HepG2 (cell line): ENCODE results near the gene CIAO2B. TPM values are rescaled to one million over a fixed set of nuclear protein-coding genes. Genes with fewer than 3 reads are reported as not detected.

ENCODE experiments used
- ATAC-seq: fragments of 200-7000 bp; cut with Tn5 transposase; 3 replicates; pipeline ENCODE4 v1.9.1; 2020; ENCODE audit warnings: mild to moderate bottlenecking, moderate library complexity
- BruUV-seq: library from RNA; stranded (reverse); fragments of 400-500 nt; replicated peaks from 2 replicates; lab custom pipeline; 2021; lab: Mats Ljungman, UMichigan
- CTCF ChIA-PET: fragments of 300-600 bp; formaldehyde crosslinking; extraction: SDS; loops from one replicate; lab custom pipeline; 2021; ENCODE audit warnings: low total read pairs, inconsistent platforms, low intra/inter-chr PET ratio; lab: Yijun Ruan, JAX
- POLR2A ChIA-PET: fragments of 350-600 bp; sonication (Branson Sonifier 250); formaldehyde crosslinking; loops from one replicate; lab custom pipeline; 2020; ENCODE audit warnings: antibody characterized with exemption, inconsistent platforms; lab: Yijun Ruan, JAX
- DNase-seq: peaks from one replicate; pipeline ENCODE4 v3.0.0-alpha.2; 2015; ENCODE audit warnings: low spot score
- FAIRE-seq: peaks from 3 replicates; lab custom pipeline; 2011; peaks lifted over from hg19 to GRCh38; lab: Jason Lieb, UNC
- H2AFZ ChIP-seq: one replicate; pipeline ENCODE4 v1.6.1; 2011; ENCODE audit warnings: low read length, inconsistent platforms
- H3K27ac ChIP-seq: fragments of 300-600 bp; 3 replicates; pipeline ENCODE4 v1.8.0; 2011; ENCODE audit warnings: mixed run types, mild to moderate bottlenecking, mixed read lengths, low read length, inconsistent platforms; ENCODE audit not compliant: insufficient read depth; ENCODE audit errors: extremely low read length
- H3K27me3 ChIP-seq, 2 experiments: fragments of 200-600 bp in 1 of 2; 2 replicates in 1 of 2; 3 replicates in 1 of 2; pipeline versions ENCODE4 v1.6.0 to v1.8.0; 2011; ENCODE audit warnings: low read length in 2 of 2, mild to moderate bottlenecking in 2 of 2, moderate library complexity in 2 of 2, inconsistent platforms in 1 of 2; ENCODE audit not compliant: insufficient read depth in 2 of 2, control insufficient read depth in 1 of 2
- H3K36me3 ChIP-seq, 2 experiments: fragments of 200-600 bp in 1 of 2; replicated peaks in 1 of 2; 2 replicates in 1 of 2; 3 replicates in 1 of 2; pipeline versions ENCODE4 v1.5.1 to v1.8.0; 2011; ENCODE audit warnings: low read length in 2 of 2, inconsistent platforms in 1 of 2; ENCODE audit not compliant: insufficient read depth in 2 of 2, control insufficient read depth in 1 of 2
- H3K4me1 ChIP-seq: 2 replicates; pipeline ENCODE4 v1.5.1; 2012; ENCODE audit warnings: low read length, inconsistent platforms; ENCODE audit not compliant: insufficient read depth
- H3K4me2 ChIP-seq: 2 replicates; pipeline ENCODE4 v1.6.0; 2011; ENCODE audit warnings: low read depth, low read length, inconsistent platforms
- H3K4me3 ChIP-seq, 3 experiments: fragments of 200-600 bp in 1 of 3; sonication (generic), shearing (Covaris generic) in 1 of 3; replicated peaks in 1 of 3; 2 replicates each; pipeline ENCODE4 v1.5.1; 2011 to 2016; ENCODE audit warnings: low read length in 3 of 3, inconsistent platforms in 2 of 3, low read depth in 2 of 3, mild to moderate bottlenecking in 2 of 3, control low read depth in 1 of 3, mixed read lengths in 1 of 3; ENCODE audit not compliant: insufficient read depth in 1 of 3
- H3K79me2 ChIP-seq: one replicate; pipeline ENCODE4 v1.6.1; 2011; ENCODE audit warnings: low read length, inconsistent platforms; ENCODE audit not compliant: insufficient read depth
- H3K9ac ChIP-seq: 2 replicates; pipeline ENCODE4 v1.6.0; 2011; ENCODE audit warnings: mild to moderate bottlenecking, low read depth, low read length, inconsistent platforms; ENCODE audit not compliant: insufficient read depth
- H3K9me3 ChIP-seq: 2 replicates; pipeline ENCODE4 v1.5.1; 2012; ENCODE audit warnings: mild to moderate bottlenecking, low read length
- H4K20me1 ChIP-seq: 2 replicates; pipeline ENCODE4 v1.6.0; 2011; ENCODE audit warnings: inconsistent platforms, mild to moderate bottlenecking, low read length, moderate library complexity; ENCODE audit not compliant: insufficient read depth
- ADNP ChIP-seq: sonication (generic); formaldehyde crosslinking; IDR thresholded peaks from 2 replicates; pipeline ENCODE4 v1.4.0; 2020; ENCODE audit warnings: missing genetic modification reagents
- DBP ChIP-seq: sonication (generic); formaldehyde crosslinking; IDR thresholded peaks from 2 replicates; pipeline ENCODE4 v1.4.0; 2020; ENCODE audit warnings: missing genetic modification reagents; ENCODE audit errors: not compliant biosample characterization
- ELF1 ChIP-seq: sonication (generic); formaldehyde crosslinking; IDR thresholded peaks from 2 replicates; pipeline ENCODE4 v1.4.0; 2020; ENCODE audit warnings: missing genetic modification reagents
- FOSL2 ChIP-seq: sonication (generic); formaldehyde crosslinking; IDR thresholded peaks from 2 replicates; pipeline ENCODE4 v1.4.0; 2020; ENCODE audit warnings: missing genetic modification reagents
- HNRNPK ChIP-seq: fragments of 200-400 bp; formaldehyde crosslinking; IDR thresholded peaks from 2 replicates; pipeline ENCODE4 v1.6.1; 2018; ENCODE audit warnings: low read length, low read depth, moderate library complexity, mild to moderate bottlenecking; ENCODE audit not compliant: poor library complexity, severe bottlenecking
- ISX ChIP-seq: sonication (generic); formaldehyde crosslinking; conservative IDR thresholded peaks from 2 replicates; pipeline ENCODE4 v1.5.0; 2020; ENCODE audit warnings: missing genetic modification reagents
- MTF2 ChIP-seq: sonication (generic); formaldehyde crosslinking; IDR thresholded peaks from 2 replicates; pipeline ENCODE4 v1.5.0; 2020; ENCODE audit warnings: missing genetic modification reagents, borderline replicate concordance
- PRMT3 ChIP-seq: sonication (generic); formaldehyde crosslinking; IDR thresholded peaks from 2 replicates; pipeline ENCODE4 v1.8.1; 2022; ENCODE audit warnings: low read depth, mild to moderate bottlenecking, moderate library complexity, missing genetic modification reagents, borderline replicate concordance
- YEATS4 ChIP-seq: sonication (generic); formaldehyde crosslinking; IDR thresholded peaks from 2 replicates; pipeline ENCODE4 v1.4.0; 2020; ENCODE audit warnings: missing genetic modification reagents, borderline replicate concordance
- ZFAT ChIP-seq: sonication (generic); formaldehyde crosslinking; conservative IDR thresholded peaks from 2 replicates; pipeline ENCODE4 v1.8.1; 2023; ENCODE audit warnings: missing genetic modification reagents, inconsistent platforms
- ZFP1 ChIP-seq: IDR thresholded peaks from 2 replicates; pipeline ENCODE4 v1.6.1; 2016
- ZNF10 ChIP-seq: sonication (generic); formaldehyde crosslinking; IDR thresholded peaks from 2 replicates; pipeline ENCODE4 v1.4.0; 2020; ENCODE audit warnings: mild to moderate bottlenecking, low read depth, missing genetic modification reagents, borderline replicate concordance
- ZNF281 ChIP-seq: sonication (generic); formaldehyde crosslinking; IDR thresholded peaks from 2 replicates; pipeline ENCODE4 v1.4.0; 2020; ENCODE audit warnings: missing genetic modification reagents, borderline replicate concordance
- ZSCAN29 ChIP-seq: sonication (generic); formaldehyde crosslinking; conservative IDR thresholded peaks from 2 replicates; pipeline ENCODE4 v1.4.0; 2020; ENCODE audit warnings: mild to moderate bottlenecking, missing genetic modification reagents
- WGBS: methylation state at CpG from one replicate; pipeline ENCODE4 v1.1.6; 2017; ENCODE audit warnings: low lambda C conversion rate; 5-methylcytosine and 5-hydroxymethylcytosine counted together
- in situ Hi-C: cut with HindIII; loops from 2 replicates; pipeline ENCODE4 v1.10.0; 2017; ENCODE audit warnings: low pct_unique_long_range_greater_than_20kb; ENCODE audit not compliant: extremely low pct_ligation_motif_present
- intact Hi-C: fragments of 100-400 bp; cut with micrococcal nuclease; formaldehyde crosslinking; loops from one replicate; pipeline ENCODE4 v1.10.0; 2022; ENCODE audit not compliant: unreplicated experiment
- polyA plus RNA-seq, 8 experiments: library from polyadenylated mRNA; depleted of rRNA in 3 of 8; stranded (reverse) in 7 of 8; unstranded in 1 of 8; fragments of >200 nt; fragmentation: Illumina TruSeq in 4 of 8; extraction: Trizol in 4 of 8; gene quantifications; 2 replicates each; pipeline versions ENCODE4 v1.2.1 to v1.2.3, GENCODE V29; 2011 to 2016; ENCODE audit warnings: low read depth in 4 of 8, missing spikeins in 1 of 8, mixed read lengths in 1 of 8; ENCODE audit not compliant: insufficient read depth in 1 of 8
- total RNA-seq, 5 experiments: library from RNA; depleted of rRNA; stranded (reverse); fragments of >200 nt; fragmentation: Illumina TruSeq; extraction: Trizol; gene quantifications; 2 replicates each; pipeline ENCODE4 v1.2.3, GENCODE V29; 2016; ENCODE audit warnings: low read depth in 1 of 5
- TF ChIP-seq, protein P1 (sequence below): IDR thresholded peaks from 2 replicates; pipeline ENCODE4 v1.6.1; 2016; ENCODE audit warnings: missing biosample characterization, missing genetic modification reagents, low read depth
- TF ChIP-seq, protein P2 (sequence below): sonication (generic); formaldehyde crosslinking; IDR thresholded peaks from 2 replicates; pipeline ENCODE4 v1.5.0; 2020; ENCODE audit warnings: missing genetic modification reagents

Gene CIAO2B
- total and polyA plus RNA-seq, 2 of the 13 experiments (the other 11 are each of a cell fraction or from before 2014, with no cell fraction given): 157 to 293 TPM

GRCh38 chr16:66888647-66889615, 45.3 kb downstream of the CIAO2B start:
- CTCF ChIA-PET: no interaction called here
- no peak for FAIRE-seq
- no TSS peak for BruUV-seq
- TF ChIP-seq HNRNPK: no peak
- TF ChIP-seq, protein P1, sequence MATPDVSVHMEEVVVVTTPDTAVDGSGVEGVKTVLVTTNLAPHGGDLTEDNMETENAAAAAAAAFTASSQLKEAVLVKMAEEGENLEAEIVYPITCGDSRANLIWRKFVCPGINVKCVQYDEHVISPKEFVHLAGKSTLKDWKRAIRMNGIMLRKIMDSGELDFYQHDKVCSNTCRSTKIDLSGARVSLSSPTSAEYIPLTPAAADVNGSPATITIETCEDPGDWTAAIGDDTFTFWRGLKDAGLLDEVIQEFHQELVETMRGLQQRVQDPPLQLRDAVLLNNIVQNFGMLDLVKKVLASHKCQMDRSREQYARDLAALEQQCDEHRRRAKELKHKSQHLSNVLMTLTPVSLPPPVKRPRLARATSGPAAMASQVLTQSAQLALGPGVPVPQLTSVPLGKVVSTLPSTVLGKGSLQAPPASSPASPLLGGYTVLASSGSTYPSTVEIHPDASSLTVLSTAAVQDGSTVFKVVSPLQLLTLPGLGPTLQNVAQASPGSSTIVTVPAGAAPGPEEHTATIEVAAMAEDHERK (CRISPR knock-in tag): no peak
- TF ChIP-seq, protein P2, sequence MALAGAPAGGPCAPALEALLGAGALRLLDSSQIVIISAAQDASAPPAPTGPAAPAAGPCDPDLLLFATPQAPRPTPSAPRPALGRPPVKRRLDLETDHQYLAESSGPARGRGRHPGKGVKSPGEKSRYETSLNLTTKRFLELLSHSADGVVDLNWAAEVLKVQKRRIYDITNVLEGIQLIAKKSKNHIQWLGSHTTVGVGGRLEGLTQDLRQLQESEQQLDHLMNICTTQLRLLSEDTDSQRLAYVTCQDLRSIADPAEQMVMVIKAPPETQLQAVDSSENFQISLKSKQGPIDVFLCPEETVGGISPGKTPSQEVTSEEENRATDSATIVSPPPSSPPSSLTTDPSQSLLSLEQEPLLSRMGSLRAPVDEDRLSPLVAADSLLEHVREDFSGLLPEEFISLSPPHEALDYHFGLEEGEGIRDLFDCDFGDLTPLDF (CRISPR knock-in tag): no peak
- TF ChIP-seq ZFP1 (CRISPR knock-in tag): no peak
- TF ChIP-seq FOSL2 (CRISPR knock-in tag): no peak
- TF ChIP-seq YEATS4 (CRISPR knock-in tag): no peak
- no peak for TF ChIP-seq ELF1 (CRISPR knock-in tag)
- no peak for TF ChIP-seq ZFAT (CRISPR knock-in tag)
- TF ChIP-seq ZNF10 (CRISPR knock-in tag): no peak
- no peak for TF ChIP-seq ADNP
- TF ChIP-seq PRMT3: no peak
- no peak for TF ChIP-seq ZSCAN29 (CRISPR knock-in tag)
- TF ChIP-seq MTF2: no peak
- TF ChIP-seq DBP (CRISPR knock-in tag): no peak
- no peak for TF ChIP-seq ZNF281 (CRISPR knock-in tag)
- TF ChIP-seq ISX: no peak

More at GRCh38 chr16:66888647-66889615, 45.3 kb downstream of the CIAO2B start:
- Histone ChIP-seq H3K27ac (no peak overlapping the region), H3K79me2 (peaks cover 10% of the 10 kb centered on the region), H4K20me1 (no peaks in the 10 kb centered on the region), H3K9ac (no peak overlapping the region), H2AFZ (no peak overlapping the region), H3K4me3 (no peak overlapping the region), H3K4me1 (peaks cover 16% of the 10 kb centered on the region), H3K9me3 (no peaks in the 10 kb centered on the region), H3K27me3 (no peaks in the 10 kb centered on the region), H3K36me3 (peaks cover 17 to 33% of the 10 kb centered on the region in 2 experiments), H3K4me2 (no peak overlapping the region)
- ATAC-seq (no peak), DNase-seq (no peak)
- WGBS: 96% methylated on average over 6 of the region's 6 CpGs
- in situ Hi-C loops (no loop called here), intact Hi-C loops (no loop called here)
- POLR2A ChIA-PET: interaction anchor here (4.0 kb wide), 1 partner anchor 9 kb away, joined by 15 read pairs; the partner anchor contains the start of gene PDP2
